ENCODE results near the gene GNB1. TPM values are rescaled to one million over a fixed set of nuclear protein-coding genes. Genes with fewer than 3 reads are reported as not detected.

The GNB1 gene
- total and polyA plus RNA-seq, 10 of the 15 experiments (the other 5 are each of a cell fraction or from before 2014, with no cell fraction given) = 23.0 to 392 (median 93.9) TPM

GRCh38 chr1:1770102-1770501, 120.8 kb downstream of the GNB1 start:
- RAD21 ChIA-PET (ENCODE audit: unreplicated experiment) = no interaction called here
- no peak overlapping the region for H2AFZ ChIP-seq (ENCODE audit: control insufficient read depth, low read depth, low read length)
- SMC1A ChIA-PET (ENCODE audit: uncharacterized antibody, unreplicated experiment) = no interaction called here
- in situ Hi-C loops (cut with MboI) = no loop called here
- TF ChIP-seq DPF2 (IDR thresholded peaks at IDR 0.05) (no peak), IRF3 (IDR thresholded peaks at IDR 0.05) (no peak), KAT2A (conservative IDR thresholded peaks at IDR 0.05; ENCODE audit: control insufficient read depth, low read depth, low read length) (no peak), SMAD5 (IDR thresholded peaks at IDR 0.05; ENCODE audit: low read depth) (no peak)
- ATAC-seq = no peak
- H4K20me1 ChIP-seq (ENCODE audit: control insufficient read depth, insufficient read depth) = no peaks in the 10 kb centered on the region
- no peak overlapping the region for H3K9ac ChIP-seq (ENCODE audit: control insufficient read depth, insufficient read depth, low read length)
- WGBS (ENCODE audit: insufficient coverage, insufficient replicate concordance, low lambda C conversion rate, missing lambda C conversion rate) = 100% methylated on average over 3 of the region's 3 CpGs
- H3K9me3 ChIP-seq (replicated peaks; ENCODE audit: control insufficient read depth, insufficient read depth, low read length) = peaks cover 7% of the 10 kb centered on the region; the same call in 2 of the 3 replicates
- H3K27ac ChIP-seq (ENCODE audit: control insufficient read depth, insufficient read depth) = no peak overlapping the region
- CTCF ChIA-PET = no interaction called here
- FAIRE-seq = no peak
- H3K4me1 ChIP-seq (ENCODE audit: control insufficient read depth, insufficient read depth, low read length) = peaks cover 4% of the 10 kb centered on the region
- H3K79me2 ChIP-seq (ENCODE audit: control insufficient read depth, insufficient read depth, low read length) = peaks cover 52% of the 10 kb centered on the region
- intact Hi-C loops (cut with micrococcal nuclease; ENCODE audit: unreplicated experiment) = no loop called here
- no peak for DNase-seq (ENCODE audit: low read depth, low spot score)
- no TSS peak for BruUV-seq (replicated peaks)
- peaks cover 0 to 5% of the 10 kb centered on the region in 2 experiments; a peak in 1 of 4 replicates for H3K36me3 ChIP-seq (ENCODE audit: control insufficient read depth in 2 of 2, insufficient read depth in 2 of 2, low read length in 1 of 2)
- no peak overlapping the region for H3K4me2 ChIP-seq (ENCODE audit: control insufficient read depth, insufficient read depth)
- POLR2A ChIA-PET = no interaction called here
- H3K4me3 ChIP-seq = no peak overlapping the region
- H3K27me3 ChIP-seq (replicated peaks in 1 of 2; ENCODE audit: control insufficient read depth in 2 of 2, insufficient read depth in 2 of 2, low read length in 1 of 2) = no peaks in the 10 kb centered on the region

GRCh38 chr1:1768249-1768992, 122.5 kb downstream of the GNB1 start:
- Histone ChIP-seq H3K4me1 (ENCODE audit: control insufficient read depth, insufficient read depth, low read length) (no peaks in the 10 kb centered on the region), H3K9me3 (replicated peaks; ENCODE audit: control insufficient read depth, insufficient read depth, low read length) (peaks cover 7% of the 10 kb centered on the region; the same call in 2 of the 3 replicates), H3K27ac (ENCODE audit: control insufficient read depth, insufficient read depth) (no peak overlapping the region), H3K4me3 (no peak overlapping the region), H3K79me2 (ENCODE audit: control insufficient read depth, insufficient read depth, low read length) (peaks cover 38% of the 10 kb centered on the region), H3K36me3 (ENCODE audit: control insufficient read depth in 2 of 2, insufficient read depth in 2 of 2, low read length in 1 of 2) (peaks cover 10 to 11% of the 10 kb centered on the region in 2 experiments; a peak in 3 of 4 replicates), H3K27me3 (replicated peaks in 1 of 2; ENCODE audit: control insufficient read depth in 2 of 2, insufficient read depth in 2 of 2, low read length in 1 of 2) (no peaks in the 10 kb centered on the region), H3K9ac (ENCODE audit: control insufficient read depth, insufficient read depth, low read length) (no peak overlapping the region), H2AFZ (ENCODE audit: control insufficient read depth, low read depth, low read length) (no peak overlapping the region), H4K20me1 (ENCODE audit: control insufficient read depth, insufficient read depth) (no peaks in the 10 kb centered on the region), H3K4me2 (ENCODE audit: control insufficient read depth, insufficient read depth) (no peak overlapping the region)
- CTCF ChIA-PET = interaction anchor here (0.8 kb wide), 1 partner anchor 68 kb away, joined by 3 read pairs; no protein-coding TSS in a partner anchor
- FAIRE-seq (no peak), DNase-seq (ENCODE audit: low read depth, low spot score) (no peak), ATAC-seq (no peak)
- WGBS (ENCODE audit: insufficient coverage, insufficient replicate concordance, low lambda C conversion rate, missing lambda C conversion rate) = 97% methylated on average over 7 of the region's 7 CpGs
- no TSS peak for BruUV-seq (replicated peaks)
- RAD21 ChIA-PET (ENCODE audit: unreplicated experiment) = no interaction called here
- in situ Hi-C loops (cut with MboI) (no loop called here), intact Hi-C loops (cut with micrococcal nuclease; ENCODE audit: unreplicated experiment) (no loop called here)
- POLR2A ChIA-PET = interaction anchor here (0.5 to 1.2 kb wide), 3 partner anchors 9 to 163 kb away, joined by 3 to 5 read pairs (median 3); no protein-coding TSS in a partner anchor
- SMC1A ChIA-PET (ENCODE audit: uncharacterized antibody, unreplicated experiment) = interaction anchor here (0.7 kb wide), 2 partner anchors 9 to 16 kb away, joined by 3 read pairs; no protein-coding TSS in a partner anchor
- TF ChIP-seq RB1 (IDR thresholded peaks at IDR 0.05; ENCODE audit: borderline replicate concordance) = no peak
- no peak for TF ChIP-seq RFX5 (IDR thresholded peaks at IDR 0.05; ENCODE audit: low read depth, low read length)
- TF ChIP-seq SREBF1 (IDR thresholded peaks at IDR 0.05; ENCODE audit: low read length) = no peak
- no peak for TF ChIP-seq NFYA (IDR thresholded peaks at IDR 0.05; ENCODE audit: borderline replicate concordance, low read depth, low read length)
- TF ChIP-seq HDGF (IDR thresholded peaks at IDR 0.05) = no peak
- no peak for TF ChIP-seq PML (IDR thresholded peaks at IDR 0.05; ENCODE audit: low read length)
- no peak for TF ChIP-seq JUND (IDR thresholded peaks at IDR 0.05; ENCODE audit: low read depth, low read length)
- no peak for TF ChIP-seq BRCA1 (IDR thresholded peaks at IDR 0.05; ENCODE audit: low read depth, low read length)
- no peak for TF ChIP-seq PAX8 (IDR thresholded peaks at IDR 0.05)
- no peak for TF ChIP-seq RELA (IDR thresholded peaks at IDR 0.05; ENCODE audit: borderline replicate concordance, partially characterized antibody)
- no peak for TF ChIP-seq CTCF (IDR thresholded peaks at IDR 0.05 in 2 of 3, conservative IDR thresholded peaks at IDR 0.05 in 1 of 3; ENCODE audit: control insufficient read depth in 2 of 3, extremely low read depth in 1 of 3, insufficient read depth in 1 of 3, low read depth in 3 of 3, low read length in 3 of 3)
- no peak for TF ChIP-seq NBN (IDR thresholded peaks at IDR 0.05)

Measured in GM12878 (cell line).